ENCODE results near the gene GET3.

GET3 gene

GRCh38 chr19:12782424-12783290 lies 45.4 kb downstream of the GET3 start:
- DNase-seq, result peak; percentile 69

GRCh38 chr19:12783291-12783848 lies 46.1 kb downstream of the GET3 start:
- DNase-seq, result no peak

- DNase-seq, result no peak
Measured at GRCh38 chr19:12783849-12784393, 46.6 kb downstream of the GET3 start.

GRCh38 chr19:12784394-12784870 lies 47.1 kb downstream of the GET3 start:
- DNase-seq, result no peak

GRCh38 chr19:12784871-12785430 lies 47.7 kb downstream of the GET3 start:
- no peak for DNase-seq

GRCh38 chr19:12785431-12786031 lies 48.2 kb downstream of the GET3 start:
- DNase-seq, result no peak

GRCh38 chr19:12786141-12786870 lies 49.0 kb downstream of the GET3 start:
- no peak for DNase-seq

- no peak for DNase-seq
Measured at GRCh38 chr19:12786952-12787351, 49.7 kb downstream of the GET3 start.

- DNase-seq, result no peak
Measured at GRCh38 chr19:12787458-12787857, 50.2 kb downstream of the GET3 start.

- DNase-seq, result no peak
Measured at GRCh38 chr19:12788042-12788681, 50.9 kb downstream of the GET3 start.

- DNase-seq, result peak; percentile 48
Measured at GRCh38 chr19:12788682-12789097, 51.4 kb downstream of the GET3 start.

- DNase-seq, result no peak
Measured at GRCh38 chr19:12789098-12789903, 52.0 kb downstream of the GET3 start.

- peak; percentile 96 for DNase-seq
Measured at GRCh38 chr19:12789904-12790619, 52.8 kb downstream of the GET3 start.

GRCh38 chr19:12790628-12791344 lies 53.5 kb downstream of the GET3 start:
- no peak for DNase-seq

- DNase-seq, result peak; percentile 89
Measured at GRCh38 chr19:12791345-12792050, 54.2 kb downstream of the GET3 start, which contains the start of gene JUNB. JUNB (plus strand) TSS chr19:12791486; CDS start chr19:12791772, 286 bp downstream.

GRCh38 chr19:12792051-12792852 lies 55.0 kb downstream of the GET3 start:
- DNase-seq, result peak; percentile 51

- no peak for DNase-seq
Measured at GRCh38 chr19:12792853-12793289, 55.6 kb downstream of the GET3 start.
